Fibroblast of villous mesenchyme (primary cell): ENCODE results near the gene MYO1D. TPM values are rescaled to one million over a fixed set of nuclear protein-coding genes. Genes with fewer than 3 reads are reported as not detected.
"Not testable (repeated sequence)": the region's sequence is repeated elsewhere in the genome, so short reads cannot be mapped to it uniquely, and the experiment has no call there.

Experiments
- DNase-seq: peaks from one replicate; pipeline ENCODE4 v3.0.0-alpha.2; 2010; ENCODE audit warnings: low read depth
- H3K4me3 ChIP-seq: 2 replicates; pipeline ENCODE4 v1.5.1; 2011; ENCODE audit warnings: low read depth, mild to moderate bottlenecking, low read length
- total RNA-seq: library from RNA; depleted of rRNA; stranded (reverse); fragments of >200 nt; gene quantifications from 2 replicates; pipeline ENCODE4 v1.2.3, GENCODE V29; 2012
- TF ChIP-seq, protein P1 (sequence below): IDR thresholded peaks from 2 replicates; pipeline ENCODE4 v1.5.1; 2012; ENCODE audit warnings: low read depth, mild to moderate bottlenecking, low read length; ENCODE audit not compliant: insufficient read depth

Gene MYO1D
- total RNA-seq, 1 donor = 19.0 TPM

DNA sequence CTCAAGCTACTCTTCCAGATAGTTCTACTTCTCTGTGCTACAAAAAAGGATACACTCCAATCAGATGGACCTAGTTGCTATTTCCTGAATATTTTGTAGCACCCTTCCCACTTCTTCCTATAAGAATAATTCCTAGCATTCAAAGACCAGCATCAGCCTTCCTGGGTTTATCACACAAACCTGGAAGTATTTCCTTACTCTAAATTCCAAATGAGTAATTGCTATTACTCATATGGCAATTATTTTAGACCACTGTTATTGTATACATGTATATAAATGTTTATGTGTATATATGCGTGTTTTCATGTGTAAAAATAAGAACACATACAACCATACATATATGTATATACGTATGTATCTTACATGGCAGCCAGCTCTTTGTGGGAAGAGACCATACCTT is 130.6 kb downstream of the MYO1D start:
- H3K4me3 ChIP-seq = no peak overlapping the region
- TF ChIP-seq, protein P1, sequence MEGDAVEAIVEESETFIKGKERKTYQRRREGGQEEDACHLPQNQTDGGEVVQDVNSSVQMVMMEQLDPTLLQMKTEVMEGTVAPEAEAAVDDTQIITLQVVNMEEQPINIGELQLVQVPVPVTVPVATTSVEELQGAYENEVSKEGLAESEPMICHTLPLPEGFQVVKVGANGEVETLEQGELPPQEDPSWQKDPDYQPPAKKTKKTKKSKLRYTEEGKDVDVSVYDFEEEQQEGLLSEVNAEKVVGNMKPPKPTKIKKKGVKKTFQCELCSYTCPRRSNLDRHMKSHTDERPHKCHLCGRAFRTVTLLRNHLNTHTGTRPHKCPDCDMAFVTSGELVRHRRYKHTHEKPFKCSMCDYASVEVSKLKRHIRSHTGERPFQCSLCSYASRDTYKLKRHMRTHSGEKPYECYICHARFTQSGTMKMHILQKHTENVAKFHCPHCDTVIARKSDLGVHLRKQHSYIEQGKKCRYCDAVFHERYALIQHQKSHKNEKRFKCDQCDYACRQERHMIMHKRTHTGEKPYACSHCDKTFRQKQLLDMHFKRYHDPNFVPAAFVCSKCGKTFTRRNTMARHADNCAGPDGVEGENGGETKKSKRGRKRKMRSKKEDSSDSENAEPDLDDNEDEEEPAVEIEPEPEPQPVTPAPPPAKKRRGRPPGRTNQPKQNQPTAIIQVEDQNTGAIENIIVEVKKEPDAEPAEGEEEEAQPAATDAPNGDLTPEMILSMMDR = no peak
- DNase-seq = no peak

DNA sequence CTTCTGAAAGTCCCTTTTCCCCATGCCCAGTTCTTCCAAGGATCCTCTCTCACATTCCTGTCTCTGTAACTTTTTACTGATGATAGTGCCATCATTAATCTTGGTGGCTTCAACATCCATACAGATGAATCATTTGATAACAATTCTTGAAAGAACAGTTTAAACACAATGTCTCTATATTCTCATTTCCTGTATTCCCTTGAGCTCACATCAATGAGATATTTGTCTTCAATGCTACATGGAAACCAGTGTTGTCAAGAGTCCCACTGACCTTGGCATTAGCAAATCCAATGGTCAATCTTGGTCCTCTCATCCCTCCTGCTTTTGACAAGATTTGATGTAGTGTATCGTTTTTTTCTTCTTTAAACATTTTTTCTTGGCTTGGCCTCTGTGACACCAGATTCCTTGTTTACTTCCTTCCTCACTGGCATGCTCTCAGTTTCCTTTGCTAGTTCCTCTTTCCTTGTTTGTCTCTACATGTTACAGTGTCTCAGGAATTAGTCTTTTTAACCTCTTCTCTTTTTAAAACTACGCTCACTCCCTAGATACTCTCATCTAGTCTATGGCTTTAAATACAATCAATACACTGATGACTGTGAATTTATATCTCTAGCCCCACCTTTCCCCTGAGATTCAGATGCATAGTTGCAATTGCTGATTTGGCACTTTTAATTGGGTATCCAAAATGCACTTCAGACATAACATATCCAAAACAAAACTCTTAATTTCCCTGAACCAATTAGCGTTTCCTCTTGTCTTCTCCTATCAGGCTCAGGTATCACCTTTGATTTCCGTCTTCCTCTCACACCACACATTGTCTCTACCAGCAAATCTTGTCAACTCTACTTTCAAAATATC is 134.0 kb downstream of the MYO1D start:
- H3K4me3 ChIP-seq = no peak overlapping the region
- TF ChIP-seq, protein P1 = no peak
- DNase-seq = no peak

DNA sequence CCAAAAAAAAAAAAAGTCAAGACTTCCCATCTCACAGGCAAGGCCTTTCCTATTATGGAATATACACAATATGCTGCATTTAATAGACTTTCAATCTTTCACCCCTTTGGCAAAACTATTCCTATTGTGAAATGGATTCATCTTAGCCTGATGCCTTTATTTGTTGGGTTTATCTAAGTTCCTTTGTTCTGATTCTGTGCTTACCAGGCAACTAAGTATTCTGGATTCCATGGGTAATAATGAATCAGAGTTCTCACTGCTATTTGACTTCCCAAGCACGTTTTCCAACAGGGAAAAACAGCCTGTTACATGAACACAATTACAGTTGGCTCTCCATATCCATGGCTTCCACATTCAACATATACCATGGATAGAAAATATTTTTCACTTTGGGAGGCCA is 135.5 kb downstream of the MYO1D start:
- H3K4me3 ChIP-seq = no peak overlapping the region
- no peak for DNase-seq
- TF ChIP-seq, protein P1 = no peak

DNA sequence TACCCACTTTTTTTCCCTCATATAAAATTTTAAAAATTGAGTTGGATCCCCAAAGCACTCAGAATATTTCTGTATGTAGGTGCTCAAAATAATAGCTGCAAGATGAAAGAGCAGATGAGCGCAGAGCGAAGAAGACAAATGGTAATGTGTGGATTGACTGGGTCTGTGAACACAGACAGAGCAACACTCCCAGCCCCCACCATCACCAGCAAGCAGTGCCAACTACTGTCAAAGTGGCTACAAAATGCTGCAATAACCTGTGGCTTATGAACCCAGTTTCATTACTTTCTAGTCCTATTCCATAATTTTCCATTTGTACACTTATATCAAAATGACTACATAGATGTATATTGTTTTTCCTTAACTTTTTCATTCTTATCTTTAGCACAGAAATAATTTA is 137.2 kb downstream of the MYO1D start:
- DNase-seq = no peak
- H3K4me3 ChIP-seq = no peak overlapping the region
- TF ChIP-seq, protein P1 = no peak

DNA sequence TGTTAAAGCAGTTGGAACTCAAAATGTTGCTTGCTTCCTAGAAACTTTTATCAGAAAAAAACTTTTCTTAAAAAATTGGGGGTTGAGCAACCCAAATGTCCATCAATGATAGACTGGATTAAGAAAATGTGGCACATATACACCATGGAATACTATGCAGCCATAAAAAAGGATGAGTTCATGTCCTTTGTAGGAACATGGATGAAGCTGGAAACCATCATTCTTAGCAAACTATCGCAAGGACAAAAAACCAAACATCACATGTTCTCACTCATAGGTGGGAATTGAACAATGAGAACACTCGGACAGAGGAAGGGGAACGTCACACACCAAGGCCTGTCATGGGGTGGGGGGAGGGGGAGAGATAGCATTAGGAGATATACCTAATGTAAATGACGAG is 137.8 kb downstream of the MYO1D start:
- not testable (repeated sequence) for H3K4me3 ChIP-seq, DNase-seq

DNA sequence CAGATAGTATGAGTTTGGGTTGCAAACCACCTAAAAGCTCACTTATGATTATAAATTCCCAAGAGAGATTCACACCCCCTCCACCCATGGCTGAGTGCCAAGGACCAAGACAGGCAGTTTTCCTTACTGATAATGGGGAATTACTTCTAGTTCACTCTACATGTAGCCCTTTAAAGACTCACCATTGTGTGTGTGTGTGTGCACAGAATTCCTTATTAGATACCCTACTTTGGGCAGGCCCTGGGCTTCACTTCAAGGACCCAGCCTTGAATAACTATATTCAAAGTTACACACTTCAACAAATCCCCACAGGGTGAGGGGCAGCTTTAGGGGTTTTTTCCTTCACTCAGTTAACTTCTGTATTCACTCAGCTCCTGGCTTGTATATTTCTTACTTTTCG is 143.5 kb downstream of the MYO1D start:
- no peak overlapping the region for H3K4me3 ChIP-seq
- TF ChIP-seq, protein P1 = no peak
- no peak for DNase-seq

DNA sequence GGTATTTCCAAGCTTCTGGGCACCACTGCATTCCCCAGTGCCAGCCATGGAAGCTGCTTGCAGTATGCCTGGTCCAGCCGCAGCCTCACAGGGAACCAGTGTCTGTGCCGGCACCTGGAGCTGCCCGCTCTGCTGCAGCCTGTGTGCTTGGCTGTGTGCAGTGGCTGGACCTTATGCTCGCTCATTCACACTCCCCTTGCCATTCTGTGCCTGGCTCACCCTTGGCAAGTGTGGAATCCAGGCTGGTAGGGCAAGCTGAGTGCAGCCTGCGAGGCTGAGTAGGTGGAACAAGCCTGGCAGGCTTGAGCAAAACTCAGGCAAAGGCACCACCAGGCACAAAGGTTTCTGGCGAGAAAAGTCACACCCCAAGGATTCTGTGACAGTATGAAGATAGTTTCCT is 144.0 kb downstream of the MYO1D start:
- no peak overlapping the region for H3K4me3 ChIP-seq
- TF ChIP-seq, protein P1 = no peak

More for the DNA sequence above, 144.0 kb downstream of the MYO1D start:
- DNase-seq = no peak
